ENCODE results near the gene PRDM12. TPM values are rescaled to one million over a fixed set of nuclear protein-coding genes. Genes with fewer than 3 reads are reported as not detected.

The PRDM12 gene
- total RNA-seq, 3 donors from 2014 or later: not detected

- H3K9me3 ChIP-seq: no peaks in the 10 kb centered on the region
Measured at GRCh38 chr9:130633336-130634190, 30.8 kb upstream of the PRDM12 start.

DNA sequence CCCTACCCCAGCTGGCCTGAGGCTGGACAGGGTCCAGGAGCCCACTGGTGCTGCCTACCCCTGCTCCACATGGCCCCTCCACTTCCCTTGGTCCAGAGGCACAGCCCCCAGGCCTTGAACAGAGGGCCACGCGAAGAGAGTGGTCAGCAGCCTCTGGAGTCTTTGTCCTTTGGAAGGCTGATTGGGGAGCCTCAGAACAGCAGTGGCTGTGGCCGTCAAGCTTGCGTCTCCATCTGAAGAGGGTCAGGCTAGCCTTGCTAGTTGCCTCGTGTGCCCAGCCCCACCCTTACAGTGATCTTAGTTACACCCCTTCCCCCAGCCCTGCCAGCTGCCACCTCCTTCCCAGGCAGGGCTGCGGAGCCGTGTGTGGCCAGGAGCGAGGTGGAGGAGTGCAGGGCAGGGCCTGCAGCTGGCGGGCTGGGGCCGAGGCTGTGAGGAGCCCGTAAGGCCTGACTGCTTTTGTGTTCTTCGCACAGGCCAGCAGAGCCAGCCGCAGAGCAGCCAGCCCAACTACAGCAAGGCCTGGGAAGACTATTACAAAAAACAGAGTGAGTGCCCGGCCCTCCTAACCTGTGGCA lies 30.1 kb upstream of the PRDM12 start:
- Histone ChIP-seq H3K9me3 (no peaks in the 10 kb centered on the region), H3K4me3 (no peak overlapping the region), H3K36me3 (peaks cover 11% of the 10 kb centered on the region), H3K27ac (no peak overlapping the region), H3K4me1 (no peaks in the 10 kb centered on the region), H3K27me3 (no peaks in the 10 kb centered on the region)
- TF ChIP-seq POLR2A (IDR thresholded peaks at IDR 0.05): no peak
- TF ChIP-seq, protein P1, sequence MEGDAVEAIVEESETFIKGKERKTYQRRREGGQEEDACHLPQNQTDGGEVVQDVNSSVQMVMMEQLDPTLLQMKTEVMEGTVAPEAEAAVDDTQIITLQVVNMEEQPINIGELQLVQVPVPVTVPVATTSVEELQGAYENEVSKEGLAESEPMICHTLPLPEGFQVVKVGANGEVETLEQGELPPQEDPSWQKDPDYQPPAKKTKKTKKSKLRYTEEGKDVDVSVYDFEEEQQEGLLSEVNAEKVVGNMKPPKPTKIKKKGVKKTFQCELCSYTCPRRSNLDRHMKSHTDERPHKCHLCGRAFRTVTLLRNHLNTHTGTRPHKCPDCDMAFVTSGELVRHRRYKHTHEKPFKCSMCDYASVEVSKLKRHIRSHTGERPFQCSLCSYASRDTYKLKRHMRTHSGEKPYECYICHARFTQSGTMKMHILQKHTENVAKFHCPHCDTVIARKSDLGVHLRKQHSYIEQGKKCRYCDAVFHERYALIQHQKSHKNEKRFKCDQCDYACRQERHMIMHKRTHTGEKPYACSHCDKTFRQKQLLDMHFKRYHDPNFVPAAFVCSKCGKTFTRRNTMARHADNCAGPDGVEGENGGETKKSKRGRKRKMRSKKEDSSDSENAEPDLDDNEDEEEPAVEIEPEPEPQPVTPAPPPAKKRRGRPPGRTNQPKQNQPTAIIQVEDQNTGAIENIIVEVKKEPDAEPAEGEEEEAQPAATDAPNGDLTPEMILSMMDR (IDR thresholded peaks at IDR 0.05): no peak
- TF ChIP-seq POLR2AphosphoS5 (IDR thresholded peaks at IDR 0.05): no peak
- no peak for DNase-seq (ENCODE audit: low spot score in 2 of 2)
- intact Hi-C loops (cut with DNase I; ENCODE audit: low total_unique reads): no loop called here

More at GRCh38 chr9:130633336-130634190, 30.8 kb upstream of the PRDM12 start:
- TF ChIP-seq POLR2AphosphoS5 (IDR thresholded peaks at IDR 0.05): no peak
- no peak for TF ChIP-seq POLR2A (IDR thresholded peaks at IDR 0.05)
- TF ChIP-seq, protein P1 (IDR thresholded peaks at IDR 0.05): no peak
- DNase-seq (ENCODE audit: low spot score in 2 of 2): peak in 1 of 2 donors; percentile 27
- Histone ChIP-seq H3K4me3 (no peak overlapping the region), H3K27me3 (no peaks in the 10 kb centered on the region), H3K4me1 (no peaks in the 10 kb centered on the region), H3K36me3 (peaks cover 11% of the 10 kb centered on the region), H3K27ac (no peak overlapping the region)
- intact Hi-C loops (cut with DNase I; ENCODE audit: low total_unique reads): no loop called here

- no peaks in the 10 kb centered on the region for H3K4me1 ChIP-seq
- no peaks in the 10 kb centered on the region for H3K27me3 ChIP-seq
- H3K4me3 ChIP-seq: no peak overlapping the region
- H3K9me3 ChIP-seq: no peaks in the 10 kb centered on the region
- intact Hi-C loops (cut with DNase I; ENCODE audit: low total_unique reads): no loop called here
- no peak for DNase-seq (ENCODE audit: low spot score in 2 of 2)
- H3K36me3 ChIP-seq: peaks cover 11% of the 10 kb centered on the region
- no peak overlapping the region for H3K27ac ChIP-seq
- TF ChIP-seq POLR2AphosphoS5 (IDR thresholded peaks at IDR 0.05) (no peak), POLR2A (IDR thresholded peaks at IDR 0.05) (no peak)
- TF ChIP-seq, protein P1 (IDR thresholded peaks at IDR 0.05): no peak
Measured at GRCh38 chr9:130634801-130635200, 29.6 kb upstream of the PRDM12 start.

DNA sequence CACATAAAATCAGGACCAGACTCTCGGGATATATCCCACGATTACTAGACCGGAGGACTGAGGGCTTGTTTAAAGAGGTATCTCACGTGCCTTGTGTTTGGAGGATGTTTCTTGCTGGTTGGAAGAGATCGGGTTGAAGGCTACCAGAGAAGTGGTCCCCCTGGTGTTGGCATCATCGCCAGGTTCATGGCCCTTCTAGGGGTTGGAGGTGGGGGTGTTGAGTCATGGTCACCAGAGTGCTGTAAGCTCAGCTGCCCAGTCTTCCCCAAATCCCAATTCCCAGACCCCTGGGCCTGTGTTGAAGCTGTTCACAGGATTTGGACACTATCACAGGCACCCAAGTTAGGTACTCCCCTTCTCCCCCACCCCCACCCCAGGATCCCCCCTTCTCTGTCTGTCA lies 29.1 kb upstream of the PRDM12 start:
- Histone ChIP-seq H3K9me3 (no peaks in the 10 kb centered on the region), H3K4me3 (no peak overlapping the region), H3K27ac (no peak overlapping the region), H3K4me1 (no peaks in the 10 kb centered on the region), H3K36me3 (peaks cover 11% of the 10 kb centered on the region), H3K27me3 (no peaks in the 10 kb centered on the region)
- no peak for DNase-seq (ENCODE audit: low spot score in 2 of 2)
- intact Hi-C loops (cut with DNase I; ENCODE audit: low total_unique reads): no loop called here
- TF ChIP-seq POLR2AphosphoS5 (IDR thresholded peaks at IDR 0.05) (no peak), POLR2A (IDR thresholded peaks at IDR 0.05) (no peak)
- TF ChIP-seq, protein P1 (IDR thresholded peaks at IDR 0.05): no peak

Measured in breast epithelium (tissue), 4 donors.